Nephron progenitor cell (in vitro differentiated cells): ENCODE measurements around the gene DMGDH.
"Not testable (repeated sequence)": the region's sequence is repeated elsewhere in the genome, so short reads cannot be mapped to it uniquely, and the experiment has no call there.

Experiments
- DNase-seq: peaks from one replicate; pipeline ENCODE4 v3.0.0; 2021
- H3K27ac Mint-ChIP-seq: 2 replicates; pipeline ENCODE4 v1.8.0; 2021; ENCODE audit warnings: mild to moderate bottlenecking, moderate library complexity, mixed read lengths
- H3K27me3 Mint-ChIP-seq: 2 replicates; pipeline ENCODE4 v1.8.0; 2021; ENCODE audit warnings: mild to moderate bottlenecking, low read depth, mixed read lengths; ENCODE audit not compliant: poor library complexity
- H3K36me3 Mint-ChIP-seq: 2 replicates; pipeline ENCODE4 v1.8.0; 2021; ENCODE audit warnings: low read depth, mixed read lengths
- H3K4me1 Mint-ChIP-seq: 2 replicates; pipeline ENCODE4 v1.8.0; 2021; ENCODE audit warnings: mixed read lengths
- H3K4me3 Mint-ChIP-seq: 2 replicates; pipeline ENCODE4 v1.8.0; 2021; ENCODE audit warnings: mild to moderate bottlenecking, moderate library complexity, mixed read lengths
- H3K9me3 Mint-ChIP-seq: 2 replicates; pipeline ENCODE4 v1.8.0; 2021; ENCODE audit warnings: mild to moderate bottlenecking, moderate library complexity, mixed read lengths
- TF ChIP-seq, protein P1 (sequence below): fragments of 200-600 bp; sonication (generic); IDR thresholded peaks from 2 replicates; pipeline ENCODE4 v1.5.0; 2021; ENCODE audit warnings: antibody characterized with exemption

Gene DMGDH

DNA sequence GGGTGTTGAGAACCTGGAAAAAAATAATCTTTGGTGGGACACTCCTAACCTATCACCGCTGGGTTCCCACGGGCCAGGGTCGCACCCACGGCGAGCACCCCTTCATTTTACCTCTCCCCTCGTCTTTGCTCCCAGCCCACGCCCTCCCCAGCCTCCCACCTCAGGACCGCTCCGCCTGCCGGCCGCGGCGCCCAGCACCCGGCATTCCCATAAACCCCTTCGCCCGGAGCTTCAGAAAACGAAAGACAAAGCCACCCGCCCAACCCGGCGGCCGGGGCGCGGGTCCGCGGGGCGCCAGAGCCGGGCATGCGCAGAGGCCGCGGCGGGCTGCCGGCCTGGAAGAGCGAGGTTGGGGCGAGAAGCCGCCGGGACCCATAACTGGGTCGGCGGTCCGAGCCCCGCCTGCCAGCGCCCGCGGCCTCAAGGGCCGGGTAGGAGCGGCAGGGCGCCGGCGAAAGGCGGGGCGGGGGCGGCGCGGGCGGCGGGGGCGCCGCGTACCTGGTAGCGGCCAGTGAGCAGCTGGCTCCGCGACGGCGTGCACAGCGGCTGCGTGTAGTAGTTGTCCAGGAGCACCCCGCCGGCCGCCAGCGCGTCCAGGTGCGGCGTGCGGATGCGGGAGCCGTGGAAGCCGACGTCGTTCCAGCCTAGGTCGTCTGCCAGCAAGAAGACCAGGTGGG is 84.9 kb downstream of the DMGDH start:
- H3K4me1 Mint-ChIP-seq: peaks cover 27% of the 10 kb centered on the region
- H3K27me3 Mint-ChIP-seq: peaks cover 8% of the 10 kb centered on the region
- peak overlapping the region; percentile 86 for H3K4me3 Mint-ChIP-seq
- no peaks in the 10 kb centered on the region for H3K9me3 Mint-ChIP-seq
- TF ChIP-seq, protein P1, sequence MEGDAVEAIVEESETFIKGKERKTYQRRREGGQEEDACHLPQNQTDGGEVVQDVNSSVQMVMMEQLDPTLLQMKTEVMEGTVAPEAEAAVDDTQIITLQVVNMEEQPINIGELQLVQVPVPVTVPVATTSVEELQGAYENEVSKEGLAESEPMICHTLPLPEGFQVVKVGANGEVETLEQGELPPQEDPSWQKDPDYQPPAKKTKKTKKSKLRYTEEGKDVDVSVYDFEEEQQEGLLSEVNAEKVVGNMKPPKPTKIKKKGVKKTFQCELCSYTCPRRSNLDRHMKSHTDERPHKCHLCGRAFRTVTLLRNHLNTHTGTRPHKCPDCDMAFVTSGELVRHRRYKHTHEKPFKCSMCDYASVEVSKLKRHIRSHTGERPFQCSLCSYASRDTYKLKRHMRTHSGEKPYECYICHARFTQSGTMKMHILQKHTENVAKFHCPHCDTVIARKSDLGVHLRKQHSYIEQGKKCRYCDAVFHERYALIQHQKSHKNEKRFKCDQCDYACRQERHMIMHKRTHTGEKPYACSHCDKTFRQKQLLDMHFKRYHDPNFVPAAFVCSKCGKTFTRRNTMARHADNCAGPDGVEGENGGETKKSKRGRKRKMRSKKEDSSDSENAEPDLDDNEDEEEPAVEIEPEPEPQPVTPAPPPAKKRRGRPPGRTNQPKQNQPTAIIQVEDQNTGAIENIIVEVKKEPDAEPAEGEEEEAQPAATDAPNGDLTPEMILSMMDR: no peak
- peaks cover 3% of the 10 kb centered on the region for H3K36me3 Mint-ChIP-seq
- peak overlapping the region; percentile 88 for H3K27ac Mint-ChIP-seq
- DNase-seq: peak; percentile 89

DNA sequence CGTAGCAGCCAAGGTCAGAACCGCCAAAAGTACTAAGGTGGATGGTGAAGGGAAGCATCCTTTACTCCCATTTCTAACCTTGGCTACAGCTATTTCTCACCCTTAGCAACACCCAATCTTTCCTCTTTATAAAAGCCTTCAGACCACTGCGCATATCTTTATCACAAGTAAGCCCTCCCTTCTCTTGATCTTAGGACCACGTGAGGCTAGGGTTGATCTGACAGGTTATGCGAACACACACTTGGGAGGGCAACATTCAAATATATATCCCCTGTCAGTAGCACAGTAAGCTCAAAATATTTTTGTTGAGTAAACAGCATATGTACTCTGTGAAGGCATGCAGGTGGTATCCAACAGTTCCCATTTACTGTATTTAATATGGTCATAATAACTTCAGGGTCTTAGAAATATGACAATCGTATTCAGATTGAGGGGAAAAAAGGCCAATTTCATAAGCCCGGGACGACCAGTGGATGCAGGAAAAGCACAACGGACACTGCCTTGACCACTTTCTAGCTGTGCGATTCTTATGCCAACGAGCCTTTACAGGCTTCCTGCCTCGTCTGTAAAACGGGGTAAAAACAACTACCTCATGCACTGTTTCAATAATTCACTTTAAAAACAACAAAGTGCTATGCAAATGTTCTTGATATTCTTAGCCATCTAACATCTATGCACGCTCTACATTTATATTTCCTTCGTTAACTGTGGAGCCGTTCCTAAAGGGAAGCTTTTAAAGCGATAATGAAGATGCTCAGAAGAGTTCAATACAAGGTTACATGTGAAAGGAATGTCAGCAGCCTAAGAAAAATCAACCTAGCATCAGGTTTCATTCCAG is 85.7 kb downstream of the DMGDH start:
- TF ChIP-seq, protein P1: no peak
- Mint-ChIP-seq H3K27me3 (peaks cover 8% of the 10 kb centered on the region), H3K27ac (peak overlapping the region; percentile 88), H3K4me3 (peak overlapping the region; percentile 86), H3K36me3 (peaks cover 11% of the 10 kb centered on the region), H3K4me1 (peaks cover 27% of the 10 kb centered on the region), H3K9me3 (no peaks in the 10 kb centered on the region)
- no peak for DNase-seq

DNA sequence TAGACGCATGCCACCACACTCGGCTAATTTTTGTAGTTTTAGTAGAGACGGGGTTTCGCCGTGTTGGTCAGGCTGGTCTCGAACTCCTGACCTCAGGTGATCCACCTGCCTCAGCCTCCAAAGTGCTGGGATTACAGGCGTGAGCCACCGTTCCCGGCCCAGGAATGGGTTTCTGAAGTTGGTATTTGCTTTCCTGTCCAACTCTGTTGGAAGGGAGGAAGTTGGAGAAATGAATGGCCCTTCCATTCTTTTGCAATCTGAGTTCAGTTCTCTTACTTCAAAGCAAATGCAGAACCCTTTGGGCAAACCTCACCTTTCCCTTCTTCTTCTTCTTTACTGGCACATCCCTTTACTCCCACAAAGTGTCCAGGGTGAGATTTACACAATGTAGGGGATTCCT is 86.3 kb downstream of the DMGDH start:
- Mint-ChIP-seq H3K4me1 (peaks cover 27% of the 10 kb centered on the region), H3K36me3 (peaks cover 12% of the 10 kb centered on the region), H3K4me3 (peak overlapping the region; percentile 86)
- not testable (repeated sequence) for H3K27me3 Mint-ChIP-seq, DNase-seq, H3K27ac Mint-ChIP-seq, H3K9me3 Mint-ChIP-seq

DNA sequence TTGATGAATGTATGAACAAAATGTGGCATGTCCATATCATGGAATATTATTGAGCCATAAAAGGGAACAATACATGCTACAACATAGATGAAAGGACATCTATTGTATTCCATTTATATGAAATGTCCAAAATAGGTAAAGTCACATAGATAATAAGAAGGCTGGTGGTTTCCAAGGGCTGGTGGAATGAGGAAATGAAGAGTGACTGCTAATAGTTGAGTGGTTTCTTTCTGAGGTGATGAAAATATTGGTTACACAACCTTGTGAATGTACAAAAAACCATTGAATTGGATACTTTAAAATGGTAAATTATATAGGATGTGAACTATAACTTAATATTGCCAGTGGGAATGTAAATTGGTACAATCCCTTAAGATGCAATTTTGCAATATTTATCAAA is 89.6 kb downstream of the DMGDH start:
- Mint-ChIP-seq H3K4me3 (no peak overlapping the region), H3K9me3 (no peaks in the 10 kb centered on the region), H3K36me3 (peaks cover 12% of the 10 kb centered on the region), H3K27ac (no peak overlapping the region), H3K27me3 (no peaks in the 10 kb centered on the region), H3K4me1 (peaks cover 23% of the 10 kb centered on the region)
- TF ChIP-seq, protein P1: no peak
- DNase-seq: no peak

DNA sequence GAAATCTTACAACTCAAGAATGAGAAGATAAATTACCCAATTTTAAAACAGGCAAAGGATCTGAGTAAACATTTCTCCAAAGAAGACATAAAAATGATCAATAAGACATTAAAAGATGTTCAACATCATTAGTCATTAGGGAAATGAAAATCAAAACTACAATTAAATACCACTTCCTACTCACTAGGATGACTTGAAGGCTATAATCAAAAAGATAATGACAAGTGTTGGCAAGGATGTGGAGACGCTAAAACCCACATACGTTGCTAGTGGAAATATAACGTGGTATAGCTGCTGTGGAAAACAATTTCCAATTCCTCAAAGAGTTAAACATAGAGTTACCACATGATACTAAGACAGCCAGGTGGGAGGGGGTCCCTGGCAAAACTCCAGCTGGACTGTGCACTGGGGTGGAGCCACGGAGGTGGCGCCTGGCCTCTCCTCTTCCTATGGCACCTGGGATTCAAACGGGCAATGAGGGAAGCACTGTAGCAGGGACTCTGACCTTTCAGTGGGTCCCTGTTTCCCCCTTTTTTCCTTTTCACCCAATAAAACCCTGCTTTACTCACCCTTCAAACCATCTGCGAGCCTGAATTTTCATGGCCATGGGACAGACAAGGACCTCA is 90.2 kb downstream of the DMGDH start:
- Mint-ChIP-seq H3K27me3 (no peaks in the 10 kb centered on the region), H3K27ac (no peak overlapping the region), H3K4me1 (peaks cover 29% of the 10 kb centered on the region), H3K36me3 (peaks cover 12% of the 10 kb centered on the region), H3K9me3 (no peaks in the 10 kb centered on the region), H3K4me3 (no peak overlapping the region)
- DNase-seq: no peak
- TF ChIP-seq, protein P1: no peak

DNA sequence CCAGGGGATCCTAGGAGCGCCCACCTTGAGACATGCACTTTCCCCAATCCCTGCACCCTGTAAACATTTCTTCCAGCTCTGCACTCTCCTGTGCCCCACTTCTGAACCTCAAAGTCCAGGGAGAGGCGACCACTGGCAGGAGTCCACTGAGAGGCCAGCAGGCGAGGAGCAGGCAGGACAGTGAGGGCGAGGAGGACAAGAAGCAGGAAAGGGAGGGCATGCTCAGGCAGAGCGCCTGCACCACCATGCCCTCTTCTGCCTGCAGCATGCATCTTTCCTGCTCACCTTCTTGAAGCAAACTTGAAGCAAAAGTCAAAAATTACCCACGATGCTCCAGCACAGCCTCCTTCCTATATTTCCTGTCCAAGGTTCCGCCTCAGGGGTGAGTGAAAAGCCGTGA is 94.4 kb downstream of the DMGDH start:
- Mint-ChIP-seq H3K36me3 (peaks cover 12% of the 10 kb centered on the region), H3K27me3 (no peaks in the 10 kb centered on the region), H3K27ac (no peak overlapping the region), H3K4me1 (peaks cover 50% of the 10 kb centered on the region), H3K9me3 (no peaks in the 10 kb centered on the region), H3K4me3 (no peak overlapping the region)
- DNase-seq: no peak
- TF ChIP-seq, protein P1: no peak
